ENCODE data around the gene CPNE9.
"Not testable (repeated sequence)": the region's sequence is repeated elsewhere in the genome, so short reads cannot be mapped to it uniquely, and the experiment has no call there.

CPNE9 gene

DNA sequence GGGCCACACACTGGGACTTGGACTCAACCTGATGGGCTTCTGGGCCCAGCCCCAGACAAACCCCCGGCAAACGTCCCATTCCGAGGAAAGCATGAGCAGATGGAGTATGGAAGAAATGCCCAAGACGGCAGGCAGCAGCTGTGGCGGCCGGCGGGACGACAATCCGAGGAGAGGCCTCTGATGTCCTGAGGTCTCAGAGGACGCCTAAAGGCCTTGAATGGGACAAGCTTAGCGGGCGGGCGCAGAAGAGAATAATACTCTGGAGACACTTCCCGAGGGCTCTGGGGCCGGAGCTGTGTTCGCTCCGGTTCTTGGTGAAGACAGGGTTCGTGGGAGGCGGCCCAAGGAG is 45.6 kb downstream of the CPNE9 start:
- peak; percentile 80 for DNase-seq

- peak; percentile 99 for DNase-seq
Measured at GRCh38 chr3:9749645-9750555, 46.3 kb downstream of the CPNE9 start, which contains the start of gene OGG1. TSS of gene OGG1 (plus strand) at chr3:9749952. CDS start at chr3:9750287, 335 bp downstream.

DNA sequence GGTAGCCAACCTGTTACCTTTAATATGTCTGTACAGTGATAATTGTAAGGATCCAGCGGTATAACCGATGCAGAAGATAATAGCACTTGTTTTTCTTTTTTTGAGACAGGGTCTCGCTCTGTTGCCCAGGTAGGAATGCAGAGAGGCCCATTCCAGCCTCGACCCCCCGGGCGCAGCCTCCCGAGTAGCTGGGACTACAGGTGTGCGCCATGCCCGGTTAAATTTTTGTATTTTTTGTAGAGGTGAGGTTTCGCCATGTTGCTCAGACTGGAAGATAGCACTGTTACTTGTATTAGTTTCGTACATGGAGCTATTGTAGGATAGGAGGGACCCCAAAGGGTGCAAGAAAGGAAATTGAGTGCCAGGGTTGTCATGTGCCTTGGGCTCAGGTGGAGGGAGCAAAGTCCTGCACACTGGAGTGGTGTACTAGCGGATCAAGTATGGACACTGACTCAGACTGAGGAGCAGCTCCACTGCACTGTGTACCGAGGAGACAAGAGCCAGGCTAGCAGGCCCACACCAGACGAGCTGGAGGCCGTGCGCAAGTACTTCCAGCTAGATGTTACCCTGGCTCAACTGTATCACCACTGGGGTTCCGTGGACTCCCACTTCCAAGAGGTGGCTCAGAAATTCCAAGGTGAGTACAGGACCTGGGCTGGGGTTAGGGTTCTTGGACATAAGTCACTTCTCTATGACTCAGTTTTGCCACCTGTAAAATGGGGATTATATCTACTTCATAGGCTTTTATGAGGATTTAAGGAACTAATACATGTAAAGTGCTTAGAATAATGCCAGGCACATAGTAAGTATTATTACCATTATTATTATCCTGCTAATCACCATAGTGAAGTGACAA is 47.2 kb downstream of the CPNE9 start:
- no peak for DNase-seq

DNA sequence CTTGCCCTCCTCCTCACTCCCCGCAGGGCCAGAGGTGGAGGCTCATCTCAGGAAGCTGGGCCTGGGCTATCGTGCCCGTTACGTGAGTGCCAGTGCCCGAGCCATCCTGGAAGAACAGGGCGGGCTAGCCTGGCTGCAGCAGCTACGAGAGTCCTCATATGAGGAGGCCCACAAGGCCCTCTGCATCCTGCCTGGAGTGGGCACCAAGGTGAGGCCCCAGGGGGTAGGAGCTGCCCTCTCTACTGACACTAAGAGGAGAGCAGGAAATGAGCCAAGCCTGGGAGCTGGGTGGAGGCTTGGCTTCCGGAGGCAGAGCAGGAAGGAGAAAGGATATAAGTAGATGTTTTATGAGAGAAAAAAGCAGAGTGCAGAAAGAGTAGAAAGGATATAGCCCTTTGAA is 51.0 kb downstream of the CPNE9 start:
- DNase-seq: no peak

GRCh38 chr3:9757427-9757826 is 53.8 kb downstream of the CPNE9 start:
- DNase-seq: no peak

DNA sequence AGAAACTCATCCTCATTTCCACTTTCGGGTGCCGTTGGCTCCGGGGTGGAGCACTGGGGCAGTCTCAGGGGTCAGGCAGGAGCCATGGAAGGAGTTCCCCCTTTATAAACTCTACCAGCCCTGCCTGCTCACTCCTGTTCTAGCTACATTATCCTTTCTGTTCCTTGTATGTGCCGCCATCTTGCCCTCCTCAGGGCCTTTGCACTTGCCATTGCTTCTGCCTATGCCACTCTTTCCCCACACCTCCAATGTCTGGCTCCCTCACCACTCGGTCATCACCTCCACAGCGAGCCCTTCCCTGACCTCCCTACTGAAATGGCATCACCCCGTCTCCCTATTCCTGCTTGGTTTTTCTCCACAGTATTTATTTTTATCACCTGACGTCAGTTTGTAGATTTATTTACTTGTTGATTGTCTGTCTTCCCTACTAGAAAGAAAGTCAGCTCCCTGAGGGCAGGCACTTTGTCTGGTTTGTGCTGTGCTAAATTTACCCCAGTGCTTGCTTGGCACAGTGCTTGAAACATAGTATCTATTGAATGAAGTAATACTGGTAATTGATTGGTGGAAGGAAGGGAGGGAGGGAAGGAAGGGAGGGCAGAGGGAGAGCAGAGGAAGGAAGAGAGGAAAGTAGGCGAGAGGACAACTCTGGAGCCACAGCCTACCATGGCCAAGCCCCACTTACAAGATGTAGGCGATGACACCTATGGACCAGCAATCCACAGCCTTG is 57.3 kb downstream of the CPNE9 start:
- DNase-seq: no peak

- DNase-seq: no peak
Measured at GRCh38 chr3:9761919-9762318, 58.3 kb downstream of the CPNE9 start.

DNA sequence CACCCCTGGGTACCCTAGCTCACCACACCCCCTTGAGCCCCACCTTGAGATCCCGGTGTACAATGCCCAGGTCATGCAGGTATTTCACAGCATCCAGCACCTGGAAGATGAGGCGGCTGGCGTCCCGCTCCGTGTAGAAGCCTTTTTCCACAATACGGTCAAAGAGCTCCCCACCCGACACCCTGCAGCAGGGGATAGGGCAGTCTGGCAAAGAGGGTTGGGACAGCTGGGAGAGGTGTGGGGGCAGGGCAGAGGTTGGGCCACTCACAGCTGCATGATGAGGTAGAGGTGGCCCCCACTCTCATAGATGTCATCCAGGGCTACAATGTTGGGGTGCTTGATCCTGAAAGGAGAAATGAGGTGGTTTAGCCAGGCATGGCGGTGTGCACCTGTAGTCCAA is 59.2 kb downstream of the CPNE9 start:
- no peak for DNase-seq

GRCh38 chr3:9765865-9766264 is 62.2 kb downstream of the CPNE9 start:
- no peak for DNase-seq

DNA sequence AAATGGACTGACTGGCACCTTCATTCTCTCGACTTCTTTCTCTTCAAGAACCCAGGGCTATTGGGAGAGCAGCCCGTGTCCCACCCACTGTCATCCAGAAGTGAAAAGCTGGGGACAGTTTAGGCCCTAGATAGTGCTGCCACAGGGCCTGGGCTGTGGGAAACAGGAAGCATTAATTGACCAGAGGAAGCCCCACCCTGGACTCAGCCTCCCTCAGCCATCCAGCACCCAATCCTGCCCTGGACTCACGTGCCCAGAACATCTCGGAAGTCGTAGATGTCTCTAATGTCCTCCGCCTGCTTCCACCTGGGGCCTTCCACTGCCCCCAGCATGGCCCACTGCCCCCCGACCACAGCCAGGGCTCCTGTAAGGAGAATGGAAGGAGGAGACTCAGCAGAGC is 63.8 kb downstream of the CPNE9 start:
- no peak for DNase-seq

DNA sequence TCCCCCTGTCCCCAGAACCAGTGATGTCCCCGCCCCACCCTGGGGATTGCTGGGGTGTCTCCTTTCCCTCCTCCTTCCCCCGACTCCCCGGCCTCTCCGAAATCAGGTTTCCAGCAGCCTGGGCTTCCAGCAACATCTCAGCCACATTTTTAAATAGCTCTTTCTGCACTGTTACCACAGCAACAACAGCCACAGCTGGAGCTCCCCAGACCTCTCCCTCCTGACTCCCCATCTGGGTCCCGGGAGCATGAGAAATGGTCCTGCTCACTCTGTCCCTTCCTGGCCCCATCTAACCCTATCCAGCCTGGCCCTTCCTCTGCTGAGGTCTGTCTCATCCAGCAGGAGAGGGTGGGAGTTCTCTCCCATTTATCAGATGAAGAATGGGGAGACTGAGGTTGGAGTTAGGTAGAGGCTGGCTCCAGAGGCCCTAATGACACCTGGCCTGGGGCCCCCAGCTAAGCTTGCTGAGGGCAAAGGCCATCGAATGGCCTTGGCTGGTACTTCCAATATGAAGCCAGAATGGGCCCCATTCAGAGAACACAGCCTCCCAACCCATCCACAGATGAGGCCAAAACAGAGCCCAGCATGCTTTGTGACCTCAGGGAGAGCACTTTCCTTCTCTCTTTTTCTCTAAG is 64.6 kb downstream of the CPNE9 start:
- DNase-seq: no peak

DNA sequence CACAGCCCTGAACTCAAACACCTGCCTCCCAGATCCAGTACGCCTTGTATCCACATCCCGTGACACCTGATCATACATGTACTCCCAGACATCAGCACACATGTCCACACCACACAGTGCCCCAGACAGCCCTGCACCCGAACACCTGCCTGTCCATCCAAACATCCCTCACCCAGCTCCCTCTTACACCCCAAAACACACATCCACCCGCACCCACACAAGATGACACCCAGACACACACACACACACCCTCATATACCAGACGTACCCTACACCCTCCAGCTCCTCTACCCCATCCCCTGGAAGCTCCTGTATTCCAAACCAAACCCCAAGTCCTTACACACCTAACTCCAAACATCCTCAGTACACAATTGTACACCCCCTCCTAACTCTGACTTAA is 65.4 kb downstream of the CPNE9 start:
- no peak for DNase-seq

GRCh38 chr3:9769426-9770275 is 66.0 kb downstream of the CPNE9 start, which contains the start of gene CAMK1:
TSS of gene CAMK1 (minus strand) at chr3:9769947. CDS start at chr3:9767749, 2,198 bp downstream.
- peak; percentile 59 for DNase-seq

DNA sequence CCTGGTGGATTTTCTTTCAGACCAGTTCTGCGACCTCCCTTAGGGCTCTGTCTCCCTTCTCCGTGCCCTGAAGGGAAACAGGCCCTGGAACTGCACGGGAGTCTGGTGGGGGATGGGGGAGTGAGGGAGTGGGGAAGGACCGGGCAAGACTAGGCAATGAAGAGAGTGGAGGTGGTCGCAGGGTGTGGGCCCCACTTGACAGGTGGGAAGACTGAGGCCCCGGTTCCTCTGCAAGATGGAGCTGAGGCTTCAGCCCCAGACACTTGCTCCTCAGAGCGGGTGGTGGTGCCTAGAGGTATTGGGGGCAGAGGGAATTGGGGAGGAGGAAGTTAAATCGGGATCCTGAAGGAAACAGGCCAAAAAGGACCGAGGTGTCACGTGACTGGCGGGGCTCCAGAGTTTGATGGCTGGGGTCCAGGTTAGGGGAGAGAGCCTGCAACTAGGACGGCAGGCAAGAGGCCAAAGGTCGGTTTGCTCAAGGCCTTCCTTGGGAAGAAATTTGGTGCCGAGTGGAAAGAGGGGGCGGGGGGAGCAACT is 66.7 kb downstream of the CPNE9 start:
- no peak for DNase-seq

DNA sequence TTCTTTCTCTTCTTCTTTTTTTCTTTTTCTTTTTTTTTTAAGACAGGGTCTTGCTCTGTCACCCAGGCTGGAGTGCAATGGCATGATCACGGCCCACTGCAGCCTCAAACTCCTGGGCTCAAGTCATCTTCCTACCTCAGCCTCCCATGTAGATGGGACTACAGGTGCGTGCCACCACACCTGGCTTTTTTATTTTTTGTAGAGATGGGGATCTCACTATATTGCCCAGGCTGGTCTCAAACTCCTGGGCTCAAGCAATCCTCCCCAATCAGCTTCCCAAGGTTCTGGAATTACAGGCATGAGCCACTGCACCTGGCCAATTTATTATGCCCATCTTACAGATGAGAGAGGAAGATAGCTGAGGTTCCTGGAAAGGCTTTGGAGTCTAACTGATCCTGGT is 67.4 kb downstream of the CPNE9 start:
- not testable (repeated sequence) for DNase-seq

GRCh38 chr3:9776896-9777693 is 73.5 kb downstream of the CPNE9 start:
- no peak for DNase-seq

- DNase-seq: no peak
Measured at GRCh38 chr3:9777694-9778021, 74.0 kb downstream of the CPNE9 start.

DNA sequence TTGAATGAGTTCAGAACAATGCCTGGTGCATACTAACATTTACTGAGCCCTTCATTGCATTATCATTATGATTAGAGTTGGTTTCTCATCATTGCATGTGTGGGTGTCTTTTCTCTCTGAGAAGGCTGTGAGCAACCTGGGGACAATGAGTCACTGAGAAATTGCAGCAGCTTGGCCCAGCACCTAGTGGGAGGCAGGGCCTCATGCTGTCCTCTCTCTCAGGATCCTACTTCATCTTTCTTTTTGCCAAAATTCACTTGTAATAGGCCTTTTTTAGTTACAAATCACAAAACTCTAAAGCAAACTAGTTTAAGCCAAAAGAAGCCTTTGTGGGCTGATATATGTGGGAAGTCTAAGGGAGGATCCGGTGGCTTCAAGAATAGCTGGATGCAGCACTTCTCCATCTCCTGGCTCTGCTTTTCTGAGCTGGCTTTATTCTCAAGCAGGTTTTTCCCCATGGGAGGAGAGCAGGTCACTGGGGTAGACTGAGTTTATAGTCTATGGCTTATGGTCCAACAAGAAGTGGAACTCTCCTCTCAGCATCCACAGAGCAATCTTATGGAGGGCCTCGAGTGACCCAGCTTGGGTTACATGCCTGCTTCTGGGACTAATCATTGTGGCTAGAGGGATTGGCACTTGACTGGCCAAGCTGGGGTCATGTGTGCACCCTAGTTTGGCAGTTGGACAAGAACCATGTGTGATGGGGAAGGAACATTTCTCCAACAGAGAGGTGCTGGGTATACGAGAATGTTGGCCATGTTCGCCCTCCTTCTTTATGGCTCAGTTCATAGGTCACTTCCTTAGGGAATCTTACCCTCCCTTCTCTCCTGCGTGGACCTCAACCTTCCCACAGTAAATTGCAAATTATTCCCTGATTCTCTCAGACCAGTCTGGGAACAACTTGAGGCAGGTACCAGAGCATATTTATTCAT is 74.8 kb downstream of the CPNE9 start:
- DNase-seq: no peak

DNA sequence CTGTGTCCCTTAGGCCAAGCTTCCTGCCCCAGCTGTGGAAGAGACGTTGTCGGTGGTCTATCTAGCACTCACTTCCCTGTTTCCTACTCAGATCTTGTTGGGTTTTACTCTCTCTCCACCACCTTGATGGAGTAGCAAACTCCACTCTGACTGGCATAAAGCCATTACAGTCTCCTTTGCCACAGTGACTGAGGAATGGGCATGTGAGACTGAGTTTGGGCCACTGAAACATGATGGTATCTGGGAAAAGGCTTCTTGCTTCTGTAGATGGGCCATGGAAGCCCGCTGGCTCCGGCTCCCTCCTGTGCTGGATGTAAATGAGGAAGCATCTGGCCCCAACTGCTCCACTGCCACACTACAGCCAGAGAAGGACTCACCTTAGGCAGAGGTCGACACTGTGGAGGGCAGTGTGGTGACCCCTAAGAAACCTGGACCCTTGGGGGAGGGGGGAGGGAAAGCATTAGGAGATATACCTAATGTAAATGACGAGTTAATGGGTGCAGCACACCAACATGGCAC is 75.5 kb downstream of the CPNE9 start:
- no peak for DNase-seq
